GM19193 (cell line): ENCODE results near the gene ARHGAP26.
A peak's percentile ranks its signal among the peaks of the same experiment; 100 is the strongest.

Source experiments
- POLR2A ChIP-seq: IDR thresholded peaks from 4 replicates; pipeline ENCODE4 v1.6.1; 2011; ENCODE audit not compliant: insufficient read depth, insufficient read length; ENCODE audit errors: extremely low read depth

ARHGAP26 gene

GRCh38 chr5:143219696-143220095, 449.5 kb downstream of the ARHGAP26 start:
- TF ChIP-seq POLR2A, result no peak

DNA sequence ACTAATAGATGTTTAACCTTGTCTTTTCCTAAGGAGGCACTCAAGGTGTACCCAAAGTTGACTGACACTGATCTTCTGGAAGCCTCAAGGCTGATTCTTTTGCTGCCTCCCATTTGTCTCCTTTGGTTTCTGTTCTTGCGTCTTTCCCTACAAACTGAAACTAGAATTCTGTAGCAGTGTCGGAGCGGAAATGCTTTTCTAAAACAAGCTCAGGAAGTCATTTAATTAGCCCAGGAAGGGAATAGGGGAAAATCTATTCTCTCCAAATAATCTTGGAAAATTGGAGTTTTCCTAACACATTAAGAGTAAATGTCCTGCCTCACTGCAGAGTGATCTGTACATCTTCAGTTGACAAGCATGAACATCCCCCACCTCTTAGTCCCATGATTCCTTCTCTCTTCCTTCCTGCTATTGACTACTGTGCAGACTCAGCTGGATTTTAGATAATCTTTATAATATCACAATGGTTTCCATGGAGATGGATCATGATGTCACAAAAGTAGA, 450.6 kb downstream of the ARHGAP26 start:
- TF ChIP-seq POLR2A, result no peak

DNA sequence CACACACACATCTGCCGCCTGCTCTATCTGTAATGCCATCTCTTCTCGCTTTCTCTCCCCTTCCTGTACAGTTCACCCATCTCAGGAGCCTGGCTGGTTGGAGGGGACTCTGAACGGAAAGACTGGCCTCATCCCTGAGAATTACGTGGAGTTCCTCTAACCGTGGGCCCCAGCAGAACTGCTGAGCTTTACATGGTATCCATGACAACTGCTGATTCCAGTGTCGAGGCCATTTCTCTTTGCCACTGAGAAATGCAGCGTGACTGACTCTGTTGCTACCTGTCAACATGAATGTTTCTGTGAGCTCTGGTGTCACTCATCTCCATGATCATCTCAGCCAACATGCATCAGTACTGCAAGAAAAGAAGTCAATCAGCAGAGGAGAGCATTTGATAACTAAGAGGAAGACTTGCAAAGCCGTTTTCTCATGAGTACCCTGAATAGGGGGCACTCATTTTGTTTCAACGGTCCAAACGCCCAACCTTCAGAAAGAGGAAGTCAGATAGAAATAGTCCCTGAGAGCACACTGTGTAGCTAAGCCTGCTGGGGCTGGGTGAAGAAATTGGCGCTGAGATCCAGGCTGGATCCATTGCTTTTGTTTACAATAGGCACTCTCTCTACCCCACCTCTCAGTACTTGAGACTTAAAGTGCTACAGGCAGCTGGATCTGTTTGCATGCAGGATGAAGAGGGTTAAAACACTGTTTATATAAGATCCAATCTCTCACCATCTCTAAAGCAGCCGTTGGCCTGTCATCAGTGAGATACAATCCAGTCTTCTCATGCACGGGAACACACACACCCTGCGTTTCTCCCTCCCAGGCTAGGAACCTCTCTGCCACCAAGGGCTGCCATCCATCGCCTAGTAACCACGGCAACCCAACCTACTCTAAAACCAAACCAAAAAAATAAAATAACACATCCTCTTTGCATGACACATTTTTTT, 452.4 kb downstream of the ARHGAP26 start:
- no peak for TF ChIP-seq POLR2A

DNA sequence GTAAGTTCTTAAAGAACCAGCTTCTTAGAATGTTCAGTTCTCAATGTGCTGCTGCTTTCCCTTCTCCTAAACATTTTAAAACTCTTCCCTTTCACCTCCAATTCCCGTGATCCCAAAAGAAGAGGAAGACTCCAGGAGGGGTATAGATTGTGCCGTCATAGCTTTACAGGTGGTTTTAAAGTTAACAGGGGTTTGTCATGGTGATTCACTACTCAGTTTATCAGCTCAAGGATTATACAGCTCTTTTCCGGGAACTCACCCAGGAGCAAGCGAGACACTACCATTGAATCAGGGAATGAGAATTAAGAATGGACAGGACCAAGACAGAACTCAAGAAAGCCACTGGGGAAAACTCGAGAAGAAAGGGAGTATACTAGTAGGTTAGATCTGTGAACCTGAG, 454.5 kb downstream of the ARHGAP26 start:
- TF ChIP-seq POLR2A, result no peak

GRCh38 chr5:143225511-143225910, 455.3 kb downstream of the ARHGAP26 start:
- no peak for TF ChIP-seq POLR2A

DNA sequence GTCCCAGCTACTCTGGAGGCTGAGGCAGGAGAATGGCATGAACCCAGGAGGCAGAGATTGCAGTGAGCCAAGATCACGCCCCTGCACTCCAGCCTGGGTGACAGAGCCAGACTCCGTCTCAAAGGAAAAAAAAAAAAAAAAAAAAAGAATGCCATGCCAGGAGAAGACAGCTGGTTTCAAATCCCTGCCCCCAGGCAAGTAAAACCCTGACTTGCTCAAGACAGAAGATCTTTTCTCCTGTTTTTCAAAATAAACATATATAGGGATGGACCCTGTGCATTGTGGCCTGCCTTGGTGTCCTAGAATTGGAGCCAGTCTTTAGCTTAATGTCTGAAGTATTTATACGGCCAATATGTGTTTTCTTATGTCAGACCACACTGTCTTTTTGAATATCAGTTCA, 456.2 kb downstream of the ARHGAP26 start:
- no peak for TF ChIP-seq POLR2A

DNA sequence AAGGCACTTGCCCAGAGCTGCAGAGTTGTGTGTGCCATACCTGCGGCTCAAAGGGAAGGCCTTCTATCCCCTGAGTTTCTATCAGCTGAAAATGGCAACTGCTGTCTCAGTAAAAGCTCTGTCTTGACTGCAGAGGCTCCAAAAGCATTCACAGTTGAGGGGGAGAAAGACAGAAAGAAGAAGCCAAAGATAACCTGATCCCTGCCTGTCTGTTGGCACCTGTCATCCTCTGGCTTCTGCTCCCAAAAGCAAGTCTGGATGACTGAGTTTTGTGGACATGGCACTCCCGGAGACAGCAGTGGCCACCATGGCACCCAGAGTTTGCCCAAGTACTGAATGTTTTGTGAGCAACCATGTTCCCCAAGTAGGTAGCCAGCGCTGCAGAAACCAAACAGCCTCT, 456.7 kb downstream of the ARHGAP26 start:
- TF ChIP-seq POLR2A, result no peak

DNA sequence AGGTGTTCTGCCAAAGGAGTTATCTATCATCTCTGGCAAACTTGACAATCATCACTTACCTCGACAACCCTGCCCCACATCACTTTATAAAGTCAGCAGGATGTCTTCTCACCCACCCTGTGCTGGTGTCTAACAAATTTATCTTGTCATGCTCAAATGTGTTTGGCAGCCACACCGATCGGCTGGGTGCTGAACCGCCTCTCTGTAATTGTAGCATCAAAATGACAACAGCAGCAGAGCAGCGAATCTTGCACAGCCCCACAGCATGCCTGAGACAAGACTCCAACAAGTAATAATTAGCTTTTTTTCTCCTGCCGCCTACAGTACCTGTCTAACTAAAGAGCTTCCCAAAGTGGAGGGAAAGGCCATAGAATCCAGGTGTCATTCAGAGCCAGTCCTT, 457.1 kb downstream of the ARHGAP26 start:
- TF ChIP-seq POLR2A, result no peak

DNA sequence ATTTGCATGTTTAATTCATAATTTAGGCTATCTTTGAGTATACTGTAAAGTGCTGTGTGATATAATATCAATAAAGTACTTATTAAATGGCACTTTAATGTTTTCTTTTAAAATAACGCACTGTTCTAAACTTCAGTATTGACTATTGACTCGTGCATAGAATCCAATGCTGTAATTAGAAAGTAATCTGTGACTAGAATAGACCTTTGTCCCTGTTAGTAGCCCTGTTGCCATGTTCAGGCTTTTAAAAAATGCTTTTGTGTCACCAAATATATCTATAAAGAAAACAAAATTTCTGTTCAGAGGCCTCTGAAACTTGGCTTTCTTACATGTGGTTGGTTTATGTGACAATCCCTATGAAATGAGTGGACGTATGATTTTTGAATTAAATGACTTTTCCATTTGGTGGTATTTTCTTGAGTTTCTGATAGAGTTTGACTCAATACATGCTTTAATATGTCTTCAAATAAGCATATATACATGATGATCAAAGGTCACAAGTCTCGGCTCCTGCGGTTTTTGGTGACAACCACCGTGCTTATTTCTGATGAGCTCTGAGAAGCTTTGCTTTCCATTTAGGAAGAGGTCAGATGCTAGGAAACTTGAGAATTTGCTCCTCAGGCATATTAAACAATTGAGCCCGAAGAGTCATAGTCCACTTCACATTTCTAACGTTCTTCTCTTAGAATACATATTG, 458.6 kb downstream of the ARHGAP26 start:
- TF ChIP-seq POLR2A, result no peak

DNA sequence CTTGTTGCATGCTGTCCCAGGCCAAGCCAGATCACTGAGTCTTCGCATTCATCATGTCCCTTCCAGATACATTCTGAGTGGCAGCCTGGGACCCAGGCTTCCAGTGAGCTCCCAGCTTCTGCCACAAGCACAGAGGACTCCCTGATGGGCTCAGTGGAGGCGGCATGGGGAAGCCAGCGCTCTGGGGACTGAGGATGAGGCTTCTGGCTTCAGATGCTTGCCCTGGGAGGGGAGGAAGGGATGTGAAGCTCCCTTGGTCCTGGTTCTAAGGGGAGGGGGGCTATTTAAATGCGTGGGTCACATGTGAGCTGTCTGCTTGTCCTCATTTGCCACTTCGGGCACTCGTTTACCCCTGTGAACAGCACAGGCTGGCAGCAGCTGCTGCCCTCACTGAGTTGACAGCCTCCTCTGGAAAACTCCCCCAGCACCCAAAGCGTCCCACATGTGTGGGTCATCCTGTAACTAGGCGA, 459.3 kb downstream of the ARHGAP26 start:
- peak; percentile 47 for TF ChIP-seq POLR2A

DNA sequence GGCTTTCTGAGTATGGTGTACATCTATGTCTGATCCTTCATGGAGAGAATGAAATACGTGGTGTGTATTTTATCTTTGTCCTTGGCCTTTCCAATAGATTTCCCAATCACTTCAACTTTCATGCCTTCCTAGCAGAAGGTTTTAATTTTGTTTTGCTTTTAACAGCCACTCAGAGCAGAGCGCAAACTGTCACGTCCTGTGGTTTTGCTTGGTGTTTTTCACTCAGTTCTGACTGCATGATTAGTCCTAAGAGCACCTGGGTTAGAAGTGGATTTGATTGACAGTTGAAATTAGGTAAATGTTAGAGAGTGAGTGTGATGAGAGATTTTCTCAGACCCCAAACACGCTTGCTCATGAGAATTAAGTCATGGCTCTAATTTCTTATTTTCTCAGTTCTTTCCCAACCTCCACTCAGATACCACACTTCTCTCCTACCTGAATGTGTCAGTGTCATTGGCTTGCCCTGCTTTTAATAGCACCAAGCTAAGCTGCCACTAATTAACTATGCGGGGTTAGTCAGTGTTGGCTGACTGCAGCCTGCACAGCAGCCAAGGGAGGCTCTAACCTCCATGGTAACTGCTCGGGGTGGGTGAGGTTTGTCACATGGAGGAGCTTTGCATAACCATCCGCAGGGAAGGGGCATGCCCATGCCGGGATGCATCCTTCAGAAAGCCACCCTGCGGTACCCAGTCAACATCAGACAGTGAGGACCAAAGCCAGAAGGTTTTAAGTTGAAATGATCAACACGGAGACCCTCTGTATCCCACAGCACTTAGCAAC, 459.9 kb downstream of the ARHGAP26 start:
- TF ChIP-seq POLR2A, result peak; percentile 8

- TF ChIP-seq POLR2A, result no peak
These were observed 460.5 kb downstream of the ARHGAP26 start for GRCh38 chr5:143230676-143230996.

DNA sequence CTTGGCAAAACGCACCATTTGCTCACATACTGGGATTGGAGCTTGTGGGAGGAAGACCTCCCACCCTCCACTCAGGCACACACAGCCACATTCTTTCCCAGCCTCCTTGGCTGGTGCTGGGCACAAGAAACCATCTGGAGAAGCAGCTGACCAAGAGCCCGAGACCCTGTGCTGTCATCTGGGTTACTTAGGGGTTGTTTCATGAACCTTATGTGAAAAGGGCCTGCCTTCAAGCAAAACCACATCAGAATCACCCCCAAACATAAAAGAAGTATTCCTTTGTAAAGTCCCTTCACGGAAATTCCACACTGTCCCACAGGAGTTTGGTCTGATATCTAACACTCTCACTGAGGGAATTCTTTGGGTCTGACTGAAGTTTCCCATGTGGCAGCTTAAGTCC, 461.2 kb downstream of the ARHGAP26 start:
- TF ChIP-seq POLR2A, result no peak

DNA sequence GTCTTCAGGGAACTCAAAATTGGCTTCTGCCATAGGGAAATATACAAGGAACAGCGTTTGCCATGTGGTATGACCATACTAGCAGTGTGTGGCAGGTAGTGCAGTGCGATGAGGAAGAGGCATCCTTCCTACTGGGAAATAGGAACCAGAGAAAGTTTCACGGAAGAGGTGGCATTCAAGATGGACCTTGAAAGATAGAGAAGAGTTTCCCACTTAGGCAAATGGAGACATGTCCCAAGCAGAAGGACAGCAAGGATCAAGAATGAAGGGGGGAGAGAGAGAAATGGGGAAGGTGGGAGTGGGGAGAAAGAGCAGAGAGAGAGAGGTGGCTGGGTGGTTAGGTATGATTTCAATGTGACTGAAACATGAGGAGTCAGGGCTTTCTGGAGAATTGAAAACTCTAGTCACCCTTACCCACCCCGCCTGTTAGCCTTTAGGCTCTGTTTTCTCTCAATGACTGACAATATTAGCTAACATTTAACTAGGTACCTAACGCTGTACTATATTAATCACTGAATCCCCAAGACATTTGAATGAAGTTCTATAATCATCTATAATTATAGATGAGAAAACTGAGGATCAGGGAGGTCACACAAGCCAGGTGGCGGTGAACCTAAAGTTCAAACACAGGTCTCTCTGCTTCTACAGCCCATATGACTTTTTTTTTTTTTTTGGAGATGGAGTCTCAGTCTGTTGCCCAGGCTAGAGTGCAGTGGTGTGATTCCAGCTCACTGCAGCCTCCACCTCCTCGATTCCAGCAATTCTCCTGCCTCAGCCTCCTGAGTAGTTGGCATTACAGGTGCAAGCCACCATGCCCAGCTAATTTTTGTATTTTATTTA, 462.0 kb downstream of the ARHGAP26 start:
- no peak for TF ChIP-seq POLR2A
